IPS DF 19.7 (cell line): Measurements from ENCODE around the gene RAB11B.
"Not testable (repeated sequence)": the region's sequence is repeated elsewhere in the genome, so short reads cannot be mapped to it uniquely, and the experiment has no call there.

Source experiments
- DNase-seq: peaks from one replicate; pipeline ENCODE4 v3.0.0-alpha.2; 2013; ENCODE audit warnings: low read depth, low spot score

The RAB11B gene

GRCh38 chr19:8393871-8394250 lies 3.7 kb downstream of the RAB11B start:
- DNase-seq: no peak

- DNase-seq: no peak
Observed at GRCh38 chr19:8395621-8396082, 5.5 kb downstream of the RAB11B start.

GRCh38 chr19:8396185-8396562 lies 6.0 kb downstream of the RAB11B start:
- no peak for DNase-seq

GRCh38 chr19:8396563-8397203 lies 6.5 kb downstream of the RAB11B start:
- DNase-seq: no peak

GRCh38 chr19:8397271-8397670 lies 7.1 kb downstream of the RAB11B start:
- no peak for DNase-seq

- DNase-seq: no peak
Observed at GRCh38 chr19:8397746-8398310, 7.7 kb downstream of the RAB11B start.

GRCh38 chr19:8398311-8398771 lies 8.2 kb downstream of the RAB11B start:
- no peak for DNase-seq

- DNase-seq: no peak
Observed at GRCh38 chr19:8399681-8400188, 9.6 kb downstream of the RAB11B start.

GRCh38 chr19:8401981-8402411 lies 11.8 kb downstream of the RAB11B start:
- no peak for DNase-seq

GRCh38 chr19:8403098-8403819 lies 13.1 kb downstream of the RAB11B start:
- no peak for DNase-seq

- no peak for DNase-seq
Observed at GRCh38 chr19:8403820-8404109, 13.6 kb downstream of the RAB11B start.

- DNase-seq: no peak
Observed at GRCh38 chr19:8404391-8405151, 14.4 kb downstream of the RAB11B start.

GRCh38 chr19:8410718-8411117 lies 20.6 kb downstream of the RAB11B start:
- DNase-seq: not testable (repeated sequence)

GRCh38 chr19:8412783-8413628 lies 22.8 kb downstream of the RAB11B start, which contains the start of gene MARCHF2:
Gene MARCHF2, plus strand, starts transcription at chr19:8413305. Its CDS starts 8,536 bp downstream, at chr19:8421841.
- DNase-seq: no peak

GRCh38 chr19:8413629-8413995 lies 23.5 kb downstream of the RAB11B start:
- no peak for DNase-seq

GRCh38 chr19:8416796-8417195 lies 26.6 kb downstream of the RAB11B start:
- DNase-seq: no peak

GRCh38 chr19:8421484-8422461 lies 31.6 kb downstream of the RAB11B start:
- no peak for DNase-seq

GRCh38 chr19:8423817-8424223 lies 33.7 kb downstream of the RAB11B start:
- DNase-seq: no peak

GRCh38 chr19:8425331-8425730 lies 35.2 kb downstream of the RAB11B start:
- not testable (repeated sequence) for DNase-seq

GRCh38 chr19:8426283-8426682 lies 36.1 kb downstream of the RAB11B start:
- no peak for DNase-seq
